GM18951 (cell line): ENCODE results near the gene KRTCAP2.

Experiments
- POLR2A ChIP-seq: IDR thresholded peaks from 4 replicates; pipeline ENCODE4 v1.6.1; 2011; ENCODE audit warnings: mild to moderate bottlenecking; ENCODE audit not compliant: insufficient read length, insufficient read depth; ENCODE audit errors: extremely low read depth
- in situ Hi-C: fragments of 300-500 bp; cut with MboI; formaldehyde crosslinking; loops from one replicate; pipeline ENCODE4 v1.12.0; 2022; ENCODE audit warnings: low sequenced_read_pairs, mixed read lengths, inconsistent platforms; ENCODE audit not compliant: unreplicated experiment

The KRTCAP2 gene

DNA sequence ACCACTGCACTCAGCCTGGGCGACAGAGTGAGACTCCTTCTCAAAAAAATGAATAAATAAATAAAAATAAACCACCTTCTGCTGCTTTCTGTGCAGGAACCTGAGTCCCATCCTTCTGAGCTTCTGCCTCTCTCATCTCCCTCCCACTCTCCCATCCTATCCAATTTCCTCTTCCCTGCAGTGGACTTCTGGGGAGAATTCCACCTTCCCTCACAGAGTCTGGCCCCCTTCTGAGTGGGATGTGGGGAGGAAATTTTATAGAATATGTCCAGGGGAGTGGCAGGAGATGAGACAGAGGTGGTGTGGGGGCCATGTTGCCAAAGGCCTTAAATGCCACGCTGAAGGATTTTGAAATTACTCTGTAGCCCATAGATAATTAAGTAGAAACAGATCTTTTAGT is 50.8 kb downstream of the KRTCAP2 start:
- no peak for TF ChIP-seq POLR2A
- in situ Hi-C loops: no loop called here

DNA sequence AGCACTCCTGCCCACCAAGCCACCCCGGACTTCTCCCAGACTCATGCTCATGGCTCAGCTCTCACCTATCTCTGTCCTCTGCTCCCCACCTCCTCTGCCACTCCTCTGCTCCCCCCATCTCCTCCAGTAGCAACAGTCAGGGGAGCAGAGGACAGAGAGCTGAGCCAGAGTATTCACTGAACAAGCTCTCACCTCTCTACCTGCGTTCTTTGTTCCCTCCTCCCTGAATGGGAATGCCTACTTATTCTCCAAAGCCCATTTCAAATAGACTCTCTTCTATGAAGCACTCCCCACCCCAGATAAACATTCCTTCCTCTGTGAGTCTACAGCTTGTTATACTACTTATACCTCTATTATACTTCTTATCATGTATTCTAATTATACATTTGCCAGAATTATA is 51.9 kb downstream of the KRTCAP2 start:
- in situ Hi-C loops: no loop called here

DNA sequence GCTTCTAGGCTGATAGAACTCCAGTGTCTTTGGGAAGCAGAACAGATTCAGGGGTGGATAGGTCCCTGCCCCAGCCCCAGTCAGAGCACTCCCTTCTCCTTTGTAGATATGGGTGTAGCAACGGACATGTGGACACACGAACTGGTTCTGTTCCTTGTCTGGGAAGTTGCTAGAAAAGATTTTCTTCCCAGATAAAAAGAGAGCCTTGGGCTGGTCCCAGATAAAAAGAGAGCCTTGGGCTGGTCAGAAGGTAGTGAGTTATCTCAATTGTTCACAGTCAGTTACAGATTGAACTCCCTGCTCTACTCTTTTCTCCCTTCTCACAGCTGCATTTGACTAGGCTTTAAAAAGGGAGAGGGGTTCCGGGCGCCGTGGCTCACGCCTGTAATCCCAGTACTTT is 52.9 kb downstream of the KRTCAP2 start:
- TF ChIP-seq POLR2A: no peak
- in situ Hi-C loops: no loop called here

More for the DNA sequence above, 51.9 kb downstream of the KRTCAP2 start:
- no peak for TF ChIP-seq POLR2A
